Measurements from ENCODE around the gene C19orf25. TPM values are rescaled to one million over a fixed set of nuclear protein-coding genes. Genes with fewer than 3 reads are reported as not detected.
"Not testable (repeated sequence)": the region's sequence is repeated elsewhere in the genome, so short reads cannot be mapped to it uniquely, and the experiment has no call there.

The C19orf25 gene
- total and polyA plus RNA-seq, 2 donors (not counting 1 experiment from before 2014, with no cell fraction given): 34.2 to 68.3 TPM

DNA sequence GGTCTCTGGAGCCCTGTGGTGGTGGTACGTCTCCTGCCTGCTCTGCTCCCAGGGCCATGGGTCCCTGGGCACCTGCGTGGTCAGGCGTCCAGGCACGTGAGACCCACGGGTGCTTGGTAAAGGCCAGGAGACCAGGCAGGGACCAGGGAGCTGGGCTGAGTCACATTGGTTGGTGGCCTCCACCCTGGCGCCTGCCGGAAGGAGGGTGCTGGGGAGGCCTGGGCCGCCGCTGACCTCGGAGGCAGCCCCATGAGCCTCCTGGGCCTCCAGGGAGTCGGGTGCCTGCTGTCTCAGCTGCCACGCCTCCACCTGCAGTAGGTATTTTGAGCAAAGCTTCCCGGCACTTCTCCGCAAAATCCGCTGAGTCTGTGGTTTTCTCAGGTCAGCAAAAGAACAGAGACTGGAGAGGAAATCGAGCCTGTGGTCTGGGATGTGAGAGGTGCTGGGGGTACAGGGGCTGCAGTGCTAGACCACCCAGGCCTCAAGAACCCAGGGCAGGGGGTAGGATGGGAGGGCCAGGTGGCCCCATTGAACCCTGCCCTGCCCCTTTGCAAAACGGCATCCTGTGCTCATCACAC lies 41.3 kb upstream of the C19orf25 start:
- Histone ChIP-seq H3K27me3 (replicated peaks in 1 of 4; ENCODE audit: control extremely low read depth in 1 of 4, control insufficient read depth in 3 of 4, insufficient read depth in 4 of 4, low read length in 3 of 4) (peaks cover 0 to 33% (median 18%) of the 10 kb centered on the region in 4 experiments), H3K4me2 (replicated peaks; ENCODE audit: low read depth, low read length, poor library complexity, severe bottlenecking) (no peak overlapping the region), H3K36me3 (replicated peaks in 1 of 2; ENCODE audit: control extremely low read depth in 1 of 2, control insufficient read depth in 1 of 2, extremely low read depth in 1 of 2, insufficient read depth in 2 of 2, low read length in 1 of 2) (no peaks in the 10 kb centered on the region), H3K4me3 (ENCODE audit: control extremely low read depth in 1 of 5, extremely low read depth in 1 of 5, insufficient read depth in 1 of 5, low read depth in 2 of 5, low read length in 4 of 5) (no peak overlapping the region), H3K27ac (ENCODE audit: low read length in 2 of 2) (no peak overlapping the region), H4K20me1 (ENCODE audit: control insufficient read depth, insufficient read depth, low read length, poor library complexity, severe bottlenecking) (no peaks in the 10 kb centered on the region), H2AFZ (ENCODE audit: insufficient read depth, low read depth, low read length, poor library complexity, severe bottlenecking) (no peak overlapping the region), H3K4me1 (ENCODE audit: control insufficient read depth in 2 of 2, insufficient read depth in 2 of 2, low read length in 2 of 2) (peaks cover 3 to 8% of the 10 kb centered on the region in 2 donors), H3K79me2 (ENCODE audit: control insufficient read depth, insufficient read depth, low read length) (no peaks in the 10 kb centered on the region), H3K9me3 (ENCODE audit: control extremely low read depth in 1 of 3, control insufficient read depth in 2 of 3, insufficient read depth in 1 of 3, low read length in 2 of 3) (peaks cover 0 to 25% (median 0%) of the 10 kb centered on the region in 3 donors), H3K9ac (ENCODE audit: low read length) (no peak overlapping the region)
- Mint-ChIP-seq H3K4me3 (no peak overlapping the region), H3K9me3 (ENCODE audit: insufficient read depth) (no peaks in the 10 kb centered on the region), H3K27me3 (peaks cover 34% of the 10 kb centered on the region), H3K4me1 (peaks cover 7% of the 10 kb centered on the region), H3K27ac (no peak overlapping the region)
- intact Hi-C loops (cut with micrococcal nuclease): no loop called here
- 80% methylated on average over 17 of the region's 17 CpGs for WGBS (ENCODE audit: insufficient coverage)
- DNase-seq (no peak), ATAC-seq (ENCODE audit: low read depth) (no peak)
- TF ChIP-seq CTCF (IDR thresholded peaks at IDR 0.05): no peak
- ChIA-PET POLR2A (no interaction called here), CTCF (no interaction called here)

- H3K27me3 ChIP-seq (replicated peaks in 1 of 4; ENCODE audit: control extremely low read depth in 1 of 4, control insufficient read depth in 3 of 4, insufficient read depth in 4 of 4, low read length in 3 of 4): peaks cover 0 to 33% (median 15%) of the 10 kb centered on the region in 4 experiments
- H3K9me3 ChIP-seq (ENCODE audit: control extremely low read depth in 1 of 3, control insufficient read depth in 2 of 3, insufficient read depth in 1 of 3, low read length in 2 of 3): peaks cover 0 to 21% (median 0%) of the 10 kb centered on the region in 3 donors
- H3K36me3 ChIP-seq (replicated peaks in 1 of 2; ENCODE audit: control extremely low read depth in 1 of 2, control insufficient read depth in 1 of 2, extremely low read depth in 1 of 2, insufficient read depth in 2 of 2, low read length in 1 of 2); H3K79me2 ChIP-seq (ENCODE audit: control insufficient read depth, insufficient read depth, low read length); H3K4me3 Mint-ChIP-seq; H3K4me3 ChIP-seq (ENCODE audit: control extremely low read depth in 1 of 5, extremely low read depth in 1 of 5, insufficient read depth in 1 of 5, low read depth in 2 of 5, low read length in 4 of 5); H3K27ac Mint-ChIP-seq; H3K4me1 ChIP-seq (ENCODE audit: control insufficient read depth in 2 of 2, insufficient read depth in 2 of 2, low read length in 2 of 2); H2AFZ ChIP-seq (ENCODE audit: insufficient read depth, low read depth, low read length, poor library complexity, severe bottlenecking); CTCF ChIA-PET; intact Hi-C loops (cut with micrococcal nuclease); DNase-seq; H3K4me1 Mint-ChIP-seq; ATAC-seq (ENCODE audit: low read depth); H3K27ac ChIP-seq (ENCODE audit: low read length in 2 of 2); H3K9me3 Mint-ChIP-seq (ENCODE audit: insufficient read depth); H4K20me1 ChIP-seq (ENCODE audit: control insufficient read depth, insufficient read depth, low read length, poor library complexity, severe bottlenecking); H3K4me2 ChIP-seq (replicated peaks; ENCODE audit: low read depth, low read length, poor library complexity, severe bottlenecking); H3K9ac ChIP-seq (ENCODE audit: low read length): not testable (repeated sequence)
- WGBS (ENCODE audit: insufficient coverage): 80% methylated on average over 5 of the region's 8 CpGs
- peaks cover 30% of the 10 kb centered on the region for H3K27me3 Mint-ChIP-seq
- POLR2A ChIA-PET: interaction anchor here (0.7 kb wide), 1 partner anchor 99 kb away, joined by 7 read pairs; no protein-coding TSS in a partner anchor
Observed at GRCh38 chr19:1519802-1520201, 40.8 kb upstream of the C19orf25 start.

All from B cell (primary cell).